ENCODE measurements around the gene FRG2B.
"Not testable (repeated sequence)": the region's sequence is repeated elsewhere in the genome, so short reads cannot be mapped to it uniquely, and the experiment has no call there.

Gene FRG2B

GRCh38 chr10:133600657-133601056, 25.9 kb downstream of the FRG2B start:
- no peak for DNase-seq (ENCODE audit: low read depth in 2 of 2, low spot score in 1 of 2)

DNA sequence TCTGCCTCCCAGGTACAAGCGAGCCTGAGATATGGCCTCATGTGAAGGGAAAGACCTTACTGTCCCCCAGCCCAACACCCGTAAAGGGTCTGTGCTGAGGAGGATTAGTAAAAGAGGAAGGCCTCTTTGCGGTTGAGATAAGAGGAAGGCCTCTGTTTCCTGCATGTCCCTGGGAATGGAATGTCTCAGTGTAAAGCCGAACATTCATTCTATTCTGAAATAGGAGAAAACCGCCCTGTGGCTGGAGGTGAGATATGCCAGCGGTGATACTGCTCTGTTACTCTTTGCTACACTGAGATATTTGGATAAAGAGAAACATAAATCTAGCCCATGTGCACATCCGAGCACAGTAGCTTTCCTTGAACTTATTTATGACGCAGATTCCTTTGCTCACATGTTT, 26.7 kb downstream of the FRG2B start:
- not testable (repeated sequence) for DNase-seq (ENCODE audit: low read depth in 2 of 2, low spot score in 1 of 2)

- DNase-seq (ENCODE audit: low read depth in 2 of 2, low spot score in 1 of 2): no peak
Measured at GRCh38 chr10:133592716-133593115, 33.9 kb downstream of the FRG2B start.

- DNase-seq (ENCODE audit: low read depth in 2 of 2, low spot score in 1 of 2): no peak
Measured at GRCh38 chr10:133590970-133591359, 35.6 kb downstream of the FRG2B start.

- no peak for DNase-seq (ENCODE audit: low read depth in 2 of 2, low spot score in 1 of 2)
Measured at GRCh38 chr10:133590226-133590969, 36.2 kb downstream of the FRG2B start.

GRCh38 chr10:133577037-133577436, 49.6 kb downstream of the FRG2B start:
- DNase-seq (ENCODE audit: low read depth in 2 of 2, low spot score in 1 of 2): not testable (repeated sequence)

Data from stimulated activated CD8-positive, alpha-beta memory T cell treated with anti-CD3 and anti-CD28 coated beads, Interleukin-4, amount 100 ng/mL, for 4 hours (primary cell).